ENCODE measurements around the gene PRADC1.
"Not testable (repeated sequence)": the region's sequence is repeated elsewhere in the genome, so short reads cannot be mapped to it uniquely, and the experiment has no call there.

The PRADC1 gene

GRCh38 chr2:73233154-73233931 lies at the start of gene PRADC1:
PRADC1 (minus strand) TSS chr2:73233239; CDS start chr2:73233160, 79 bp downstream.
- DNase-seq: peak; percentile 96 to 97

DNA sequence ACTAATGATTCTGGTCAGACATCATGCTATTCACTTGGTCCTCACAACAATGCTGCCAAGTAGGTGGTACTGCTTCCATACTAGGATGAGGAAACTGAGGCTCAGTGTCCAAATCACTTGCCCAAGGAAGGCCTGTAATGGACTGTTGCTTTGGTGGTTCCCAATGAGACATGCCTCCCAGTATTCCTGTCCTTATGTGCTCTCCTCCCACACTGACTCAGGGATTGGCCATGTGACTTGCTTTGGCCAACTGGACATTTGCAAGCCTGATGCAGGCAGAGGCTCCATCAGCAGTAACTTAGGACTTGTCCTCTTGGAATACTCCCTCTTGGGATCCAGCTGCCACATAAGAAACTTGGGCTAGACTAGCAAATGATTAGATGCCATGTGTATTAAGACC lies 48.2 kb upstream of the PRADC1 start:
- no peak for DNase-seq

DNA sequence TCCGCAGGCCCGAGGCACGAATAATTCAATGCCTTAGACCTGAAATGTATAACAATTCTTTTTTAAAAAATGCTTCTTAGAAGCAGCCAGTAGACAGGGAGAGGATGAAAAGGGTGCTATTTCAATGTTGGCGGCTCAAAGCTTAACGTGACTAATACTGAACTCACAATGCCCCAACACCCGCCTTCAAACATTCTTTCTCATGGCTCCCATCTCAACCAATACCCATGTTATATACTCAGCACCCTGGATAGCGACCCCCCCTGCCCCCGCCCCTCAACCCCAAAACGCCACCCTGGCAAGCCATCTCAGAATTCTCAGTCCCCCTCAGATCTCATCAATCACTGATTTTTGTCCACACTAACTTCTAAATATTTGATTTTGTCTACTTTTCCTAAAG lies 46.8 kb upstream of the PRADC1 start:
- no peak for DNase-seq

- no peak for DNase-seq
Measured at GRCh38 chr2:73272270-73272669, 39.2 kb upstream of the PRADC1 start.

DNA sequence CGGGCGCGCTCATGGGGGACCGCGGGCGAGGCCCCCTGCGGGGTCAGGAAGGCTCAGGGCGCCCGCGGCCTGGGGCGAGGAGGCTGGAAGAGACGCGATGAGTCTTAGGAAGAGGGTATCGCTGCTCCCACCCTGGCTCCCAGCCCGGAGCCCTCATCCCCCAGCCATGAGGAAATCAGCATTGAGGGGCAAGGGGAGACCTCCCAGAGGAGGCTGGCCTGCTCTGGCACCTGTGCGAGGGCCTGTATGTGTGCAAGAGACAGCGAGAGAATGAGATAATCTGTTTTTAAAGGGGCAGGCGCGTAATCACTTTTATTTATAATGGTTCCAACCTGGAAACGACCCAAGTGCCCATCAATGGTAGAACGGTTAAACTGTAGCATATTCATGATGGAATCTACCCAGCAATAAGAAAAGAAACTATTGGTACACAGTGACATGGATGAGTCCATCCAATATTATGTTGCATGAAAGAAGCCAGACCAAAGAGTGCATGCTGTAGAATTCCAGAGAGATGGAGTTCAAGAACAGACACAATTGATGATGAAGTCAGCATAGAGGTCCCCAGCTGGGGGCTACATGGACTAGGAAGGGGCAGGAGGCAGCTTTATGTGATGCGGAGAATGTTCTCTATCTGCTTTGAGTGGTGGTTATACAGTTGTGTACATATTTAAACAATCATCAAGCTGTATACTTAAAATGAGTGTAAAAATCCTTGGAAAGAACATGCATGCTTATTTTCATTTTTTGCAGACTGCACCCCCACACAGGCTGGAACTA lies 36.8 kb upstream of the PRADC1 start:
- no peak for DNase-seq

- peak; percentile 85 to 86 for DNase-seq
Measured at GRCh38 chr2:73268830-73269685, 36.0 kb upstream of the PRADC1 start.

- no peak for DNase-seq
Measured at GRCh38 chr2:73268366-73268829, 35.4 kb upstream of the PRADC1 start.

DNA sequence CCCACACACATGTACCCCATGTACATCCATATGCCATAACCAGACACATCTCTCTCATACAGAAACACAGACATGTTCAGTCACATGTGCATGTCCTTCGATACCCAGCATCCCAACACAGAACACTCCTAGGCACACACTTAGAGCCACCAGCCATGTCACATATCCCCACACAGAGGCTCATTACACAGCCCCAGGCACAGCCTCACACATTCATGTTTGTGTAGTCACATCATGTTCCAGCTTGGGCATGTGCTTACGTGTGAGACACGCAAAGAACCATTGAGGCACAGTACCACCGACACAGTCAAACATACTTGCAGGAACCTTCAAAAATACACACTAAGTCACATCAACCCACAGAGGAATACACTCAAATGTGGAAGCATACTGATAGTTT lies 34.0 kb upstream of the PRADC1 start:
- no peak for DNase-seq

DNA sequence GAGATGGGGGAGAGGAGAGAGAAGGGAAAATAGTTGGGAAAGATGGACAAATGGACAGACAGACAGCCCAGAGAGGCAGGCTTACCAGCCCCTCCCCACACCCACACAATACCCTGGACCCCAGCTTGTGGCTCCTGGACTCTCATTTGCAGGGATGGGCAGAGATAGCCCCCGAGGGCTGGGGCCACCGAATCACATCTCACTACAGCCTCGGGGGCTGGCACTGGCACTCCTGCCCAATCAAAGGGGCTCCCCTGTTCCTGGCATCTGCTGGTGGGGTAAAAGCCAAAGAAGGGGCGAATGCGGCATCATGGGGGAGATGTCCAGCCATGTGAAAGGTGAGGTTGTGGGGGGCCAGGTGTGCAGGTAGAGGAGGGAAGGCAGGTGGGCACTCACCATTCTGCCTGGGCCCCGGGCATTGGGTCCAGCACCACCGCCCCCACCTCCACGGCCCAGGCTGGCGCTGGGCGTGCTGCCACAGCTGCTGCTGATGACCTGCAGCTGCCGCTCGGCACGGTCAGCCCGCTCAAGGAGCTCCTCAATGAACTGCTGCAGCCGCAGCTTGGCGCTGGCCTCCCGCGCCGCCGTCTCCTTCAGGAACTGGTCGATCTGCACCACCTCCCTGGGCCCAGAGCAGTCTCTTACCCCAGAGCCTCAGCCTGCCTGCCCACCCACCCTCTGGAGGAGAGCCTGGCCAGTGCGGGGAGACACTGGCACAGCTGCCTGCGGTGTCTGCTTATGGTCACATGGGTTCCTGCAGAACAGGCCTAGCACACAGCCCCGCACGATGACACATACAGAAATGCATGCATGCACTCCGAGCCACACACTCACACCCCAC lies 33.2 kb upstream of the PRADC1 start:
- no peak for DNase-seq

DNA sequence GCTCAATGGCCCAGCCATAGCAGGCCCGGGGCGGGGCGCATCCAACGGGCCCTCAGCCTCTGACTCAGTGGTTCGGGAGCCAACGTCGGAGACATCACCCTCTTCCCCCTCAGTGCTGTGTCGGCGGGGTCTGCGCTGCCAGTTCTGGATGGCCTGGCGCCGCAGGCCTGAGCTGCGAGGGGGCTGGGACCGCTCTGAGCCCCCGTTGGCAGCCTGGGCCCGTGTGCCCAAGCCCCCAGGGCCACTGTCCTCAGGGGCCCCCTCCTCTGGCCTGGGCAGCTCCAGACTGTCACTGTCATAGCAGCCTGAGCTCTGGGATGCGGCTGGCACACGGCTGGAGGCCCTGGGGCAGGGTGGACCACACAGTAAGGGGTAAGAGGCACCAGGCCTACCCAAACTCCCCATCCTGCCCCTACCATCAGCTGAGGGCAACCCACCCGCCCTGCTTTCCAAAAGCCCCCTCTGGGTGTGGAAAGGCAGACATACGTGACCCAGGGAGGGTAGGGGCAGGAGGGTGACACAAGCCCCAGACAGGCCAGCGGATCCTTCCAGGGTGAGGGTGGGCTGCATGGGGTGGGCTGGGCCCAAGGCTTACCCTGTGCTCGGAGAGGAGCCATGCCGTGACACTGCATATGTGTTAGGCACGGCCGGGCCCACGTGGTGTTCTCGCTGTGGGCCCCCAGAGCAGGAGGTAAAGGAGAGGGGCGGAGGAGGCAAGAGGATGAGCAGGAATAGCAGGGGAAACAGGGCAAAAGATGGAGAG lies 32.4 kb upstream of the PRADC1 start:
- no peak for DNase-seq

DNA sequence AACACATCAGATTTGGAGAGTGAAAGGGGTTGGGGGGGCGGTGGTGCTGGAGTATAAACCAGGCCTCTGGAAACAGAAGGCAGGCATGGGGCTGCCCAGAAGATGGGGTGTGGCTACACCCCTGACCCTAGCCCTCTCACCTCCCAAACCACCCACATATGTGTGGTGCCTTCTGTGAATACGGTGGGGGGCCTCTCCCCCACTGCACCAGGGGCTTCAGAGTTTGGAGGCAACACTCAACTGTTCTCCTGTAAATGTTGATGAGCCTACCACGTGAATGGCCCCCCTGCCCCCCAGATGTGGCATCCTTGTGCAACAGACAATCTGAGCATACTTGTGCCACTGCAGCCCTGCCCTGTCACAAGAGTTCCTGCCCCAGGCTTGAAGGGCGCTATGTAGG lies 31.7 kb upstream of the PRADC1 start:
- no peak for DNase-seq

DNA sequence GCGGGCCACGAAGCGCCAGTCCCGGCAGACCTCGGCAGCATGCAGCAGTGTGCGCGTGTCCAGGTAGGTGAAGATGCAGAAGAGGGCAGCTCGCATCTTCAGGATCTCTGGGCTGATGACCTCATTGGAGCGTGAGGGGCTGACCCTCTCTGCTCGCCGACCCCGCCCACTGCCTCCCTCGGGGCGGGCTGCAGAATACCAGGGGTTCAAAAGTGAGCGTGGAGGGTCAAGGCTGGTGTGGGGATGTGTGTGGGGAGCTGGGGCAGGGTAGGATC lies 31.2 kb upstream of the PRADC1 start:
- no peak for DNase-seq

DNA sequence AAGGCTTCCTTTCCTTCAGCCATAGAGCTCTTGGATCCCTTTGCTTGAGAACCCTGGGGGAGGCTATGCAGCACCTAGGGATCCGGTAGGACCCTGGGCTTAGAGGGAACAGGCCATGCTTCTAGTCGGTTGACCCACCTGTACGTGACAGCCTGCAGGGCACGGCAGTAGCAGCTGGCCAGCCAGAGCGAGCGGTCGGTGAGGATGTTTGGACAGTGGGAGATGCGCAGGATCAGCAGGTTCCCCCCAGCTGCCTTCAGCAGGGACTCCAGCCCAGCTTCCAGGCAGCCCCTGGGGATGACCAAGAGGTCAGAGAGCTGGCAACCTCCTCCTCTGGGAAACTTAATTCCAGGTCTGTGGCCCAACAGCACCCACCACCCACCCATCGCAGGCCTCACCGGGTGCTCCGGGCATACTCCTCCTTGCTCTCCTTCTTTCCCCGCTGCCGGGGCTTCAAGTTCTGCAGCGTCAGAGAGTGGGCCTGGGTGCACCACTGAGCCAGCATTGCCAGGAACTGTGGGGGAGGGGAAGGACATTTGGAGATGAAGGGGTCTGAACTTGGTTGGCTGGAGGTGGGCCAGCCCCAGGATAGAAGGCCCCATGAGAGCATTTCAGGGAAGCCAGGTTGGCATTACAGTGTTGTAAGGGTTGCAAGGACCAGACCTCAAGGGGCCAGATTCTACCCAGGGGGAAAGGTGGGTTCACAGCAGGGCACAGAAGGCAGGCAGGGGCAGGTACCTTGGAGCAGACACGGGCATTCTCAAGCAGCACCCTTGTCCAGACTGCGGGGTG lies 30.7 kb upstream of the PRADC1 start:
- no peak for DNase-seq

DNA sequence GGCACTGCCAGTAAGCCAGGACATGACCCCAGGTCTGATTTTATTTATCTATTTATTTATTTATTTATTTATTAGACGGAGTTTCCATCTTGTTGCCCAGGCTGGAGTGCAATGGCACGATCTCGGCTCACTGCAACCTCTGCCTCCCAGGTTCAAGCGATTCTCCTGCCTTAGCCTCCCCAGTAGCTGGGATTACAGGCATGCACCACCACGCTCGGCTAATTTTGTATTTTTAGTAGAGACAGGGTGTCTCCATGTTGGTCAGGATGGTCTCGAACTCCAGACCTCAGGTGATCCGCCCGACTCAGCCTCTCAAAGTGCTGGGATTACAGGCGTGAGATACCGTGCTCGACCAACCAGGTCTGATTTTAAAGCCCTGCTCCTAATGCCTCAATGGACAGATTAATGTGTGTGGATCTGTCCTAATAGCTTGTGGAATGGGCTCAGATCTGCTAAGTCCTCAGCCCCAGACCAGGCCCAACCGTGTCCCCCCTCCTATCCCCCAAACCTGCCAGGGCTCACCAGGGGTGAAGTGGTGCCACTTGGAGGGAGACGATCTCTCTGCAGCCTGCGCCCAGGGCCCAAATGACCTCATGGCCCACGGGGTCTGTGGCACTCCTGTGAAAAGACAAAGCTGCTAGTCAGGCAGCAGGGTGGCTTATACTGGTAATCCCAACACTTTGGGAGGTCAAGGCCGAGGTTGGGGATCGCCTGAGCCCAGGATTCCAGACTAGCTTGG lies 29.8 kb upstream of the PRADC1 start:
- not testable (repeated sequence) for DNase-seq

- DNase-seq: no peak
Measured at GRCh38 chr2:73262108-73262651, 29.1 kb upstream of the PRADC1 start.

DNA sequence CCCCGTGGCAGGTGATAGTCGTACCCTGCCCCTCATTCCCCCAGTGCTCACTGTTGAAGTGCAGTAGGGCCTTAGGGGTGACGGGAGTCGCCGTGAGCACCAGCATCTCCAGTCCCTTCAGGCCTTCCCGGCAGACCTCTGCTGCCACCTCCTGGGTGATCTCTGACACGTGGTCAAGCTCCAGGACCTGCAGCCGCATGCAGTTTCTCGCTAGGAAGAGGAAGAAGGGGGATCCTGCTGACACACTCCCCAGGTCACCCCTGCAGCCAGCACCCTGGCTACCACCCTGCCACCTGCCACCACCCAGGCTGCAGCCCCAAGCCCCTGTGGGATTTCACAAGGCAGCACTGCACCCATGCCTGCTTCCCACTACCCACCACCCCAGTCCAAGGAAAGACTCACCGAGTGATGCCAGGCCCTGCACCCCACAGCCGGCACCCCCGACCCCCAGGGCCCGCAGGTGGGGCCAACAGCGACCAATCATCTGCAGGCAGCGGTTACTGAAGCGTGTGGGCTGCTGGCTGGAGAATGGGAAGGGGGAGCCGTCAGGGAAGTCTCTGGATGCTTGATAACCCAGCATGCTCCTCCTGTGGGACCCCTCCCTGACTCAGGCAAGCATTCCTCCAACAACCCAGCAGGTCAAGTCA lies 27.4 kb upstream of the PRADC1 start:
- no peak for DNase-seq

DNA sequence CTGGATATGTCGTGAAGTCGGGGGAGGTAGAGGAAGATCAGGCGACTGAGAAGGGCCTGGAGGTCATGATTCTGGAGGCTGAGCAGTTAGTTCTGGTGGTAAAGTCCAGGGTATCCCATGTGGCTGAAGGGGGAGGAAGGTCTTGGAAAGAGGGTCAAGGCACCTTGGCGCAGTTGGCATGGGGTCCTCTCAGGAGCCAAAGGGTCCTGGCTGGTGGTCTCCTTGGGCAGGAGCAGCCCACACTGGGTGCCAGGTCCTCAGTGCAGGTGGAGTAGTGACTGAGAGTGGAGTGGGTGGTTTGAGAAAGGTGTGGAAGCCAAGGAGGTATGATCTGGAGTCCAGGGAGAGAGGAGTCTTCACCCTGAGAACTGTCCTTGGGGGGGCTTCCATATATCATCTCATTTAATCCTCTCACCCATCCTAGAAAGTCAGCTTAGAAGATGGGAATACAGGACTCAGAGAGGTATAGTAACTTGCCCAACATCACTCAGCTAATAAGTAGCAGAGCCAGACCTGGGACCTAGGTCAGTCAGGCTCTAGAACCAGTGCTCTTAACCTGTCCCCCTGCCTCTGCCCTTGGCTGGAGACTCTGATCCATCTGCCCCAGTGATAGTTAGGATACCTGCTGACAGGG lies 26.8 kb upstream of the PRADC1 start:
- DNase-seq: no peak

GRCh38 chr2:73259276-73259675 lies 26.2 kb upstream of the PRADC1 start:
- DNase-seq: no peak

DNA sequence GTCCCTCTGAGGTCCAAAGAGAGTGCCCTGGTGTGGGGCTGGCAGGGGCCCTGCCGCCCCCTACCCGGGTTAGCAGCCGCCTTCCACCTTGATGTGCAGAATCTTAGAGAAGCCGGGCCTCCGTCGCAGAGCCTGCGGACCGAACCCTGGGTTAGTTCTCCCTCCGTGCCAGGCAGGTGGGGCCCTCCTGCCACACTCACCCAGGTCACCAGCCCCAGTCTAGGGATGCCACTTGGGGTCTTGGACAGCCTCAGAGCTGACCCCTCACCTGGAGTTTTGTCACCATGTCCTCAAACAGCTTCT lies 25.8 kb upstream of the PRADC1 start:
- DNase-seq: no peak
